ENCODE measurements around the gene PMM1. TPM values are rescaled to one million over a fixed set of nuclear protein-coding genes. Genes with fewer than 3 reads are reported as not detected.

The PMM1 gene
- total and polyA plus RNA-seq, 2 of the 13 experiments (the other 11 are each of a cell fraction or from before 2014, with no cell fraction given) = 17.8 to 95.6 TPM

DNA sequence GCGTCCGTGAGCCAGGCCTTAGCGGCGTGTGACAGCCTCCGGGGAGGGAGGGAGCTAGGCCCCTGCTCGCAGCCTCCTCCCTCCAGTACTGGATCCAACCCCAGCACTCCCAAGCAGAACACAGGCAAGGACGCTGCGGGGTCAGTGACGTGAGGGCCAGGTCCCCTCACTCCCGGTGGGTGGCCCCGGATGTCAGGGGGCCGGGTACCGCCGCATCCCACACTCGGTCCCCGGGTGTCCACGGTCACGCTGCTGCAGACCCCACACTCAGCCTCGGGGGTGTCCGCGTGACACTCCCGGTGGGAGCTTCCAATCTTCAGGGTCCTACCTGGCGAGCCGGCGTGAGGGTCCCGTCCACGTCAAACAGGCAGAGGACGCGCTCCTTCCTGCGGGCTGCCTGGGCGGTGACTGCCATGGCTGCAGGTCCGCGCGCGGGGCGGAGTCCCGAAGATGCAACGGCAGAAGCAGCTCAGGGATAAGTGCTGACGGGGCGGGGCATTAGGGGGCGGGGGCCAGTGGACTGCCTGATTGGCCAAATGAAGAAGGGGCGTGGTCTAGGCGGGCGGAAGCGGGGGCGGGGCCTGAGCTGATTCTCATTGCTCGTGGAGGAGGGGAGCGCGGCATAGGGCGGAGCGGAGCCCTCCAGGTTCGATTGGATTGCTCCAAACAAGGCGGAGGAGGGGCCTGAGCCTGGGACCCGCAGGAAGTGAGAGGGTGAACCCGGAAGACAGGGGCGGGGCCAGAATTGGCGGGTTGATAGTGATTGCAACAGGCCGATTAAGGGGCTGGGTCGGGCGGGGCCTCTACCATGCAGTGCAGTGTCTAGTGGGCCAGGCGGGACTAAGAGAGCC, at the start of gene PMM1 (continued):
- TF ChIP-seq ZNF746 (CRISPR knock-in tag; IDR thresholded peaks at IDR 0.05) = 0 out of 2 replicates have a peak, but pooled peaks have one; percentile 9
- no peak for TF ChIP-seq CEBPZ (IDR thresholded peaks at IDR 0.05; ENCODE audit: low read length)
- peak; percentile 19; the same call in 1 of the 2 replicates for TF ChIP-seq RXRB (CRISPR knock-in tag; IDR thresholded peaks at IDR 0.05; ENCODE audit: borderline replicate concordance)
- TF ChIP-seq ZBTB38 (CRISPR knock-in tag; IDR thresholded peaks at IDR 0.05) = 0 out of 2 replicates have a peak, but pooled peaks have one; percentile 8
- TF ChIP-seq, protein P1, sequence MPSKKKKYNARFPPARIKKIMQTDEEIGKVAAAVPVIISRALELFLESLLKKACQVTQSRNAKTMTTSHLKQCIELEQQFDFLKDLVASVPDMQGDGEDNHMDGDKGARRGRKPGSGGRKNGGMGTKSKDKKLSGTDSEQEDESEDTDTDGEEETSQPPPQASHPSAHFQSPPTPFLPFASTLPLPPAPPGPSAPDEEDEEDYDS (CRISPR knock-in tag; IDR thresholded peaks at IDR 0.05) = peak; percentile 64; the same call in 1 of the 2 replicates
- 0 out of 2 replicates have a peak, but pooled peaks have one; percentile 24 for TF ChIP-seq ZNF317 (CRISPR knock-in tag; IDR thresholded peaks at IDR 0.05)
- TF ChIP-seq LBX2 (CRISPR knock-in tag; IDR thresholded peaks at IDR 0.05; ENCODE audit: borderline replicate concordance) = no peak
- TF ChIP-seq ELF1 (CRISPR knock-in tag; IDR thresholded peaks at IDR 0.05) = peak; percentile 93
- TF ChIP-seq, protein P2, sequence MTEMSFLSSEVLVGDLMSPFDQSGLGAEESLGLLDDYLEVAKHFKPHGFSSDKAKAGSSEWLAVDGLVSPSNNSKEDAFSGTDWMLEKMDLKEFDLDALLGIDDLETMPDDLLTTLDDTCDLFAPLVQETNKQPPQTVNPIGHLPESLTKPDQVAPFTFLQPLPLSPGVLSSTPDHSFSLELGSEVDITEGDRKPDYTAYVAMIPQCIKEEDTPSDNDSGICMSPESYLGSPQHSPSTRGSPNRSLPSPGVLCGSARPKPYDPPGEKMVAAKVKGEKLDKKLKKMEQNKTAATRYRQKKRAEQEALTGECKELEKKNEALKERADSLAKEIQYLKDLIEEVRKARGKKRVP (CRISPR knock-in tag; IDR thresholded peaks at IDR 0.05) = peak in 1 of 2 experiments; percentile 70; a peak in 2 of 4 replicates
- TF ChIP-seq MED8 (CRISPR knock-in tag; IDR thresholded peaks at IDR 0.05; ENCODE audit: insufficient replicate concordance) = peak; percentile 32
- no peak for TF ChIP-seq U2AF1 (optimal IDR thresholded peaks at IDR 0.05; ENCODE audit: low read depth, low read length)
- peak; percentile 76 for TF ChIP-seq PHF8 (CRISPR knock-in tag; IDR thresholded peaks at IDR 0.05)
- TF ChIP-seq, protein P3, sequence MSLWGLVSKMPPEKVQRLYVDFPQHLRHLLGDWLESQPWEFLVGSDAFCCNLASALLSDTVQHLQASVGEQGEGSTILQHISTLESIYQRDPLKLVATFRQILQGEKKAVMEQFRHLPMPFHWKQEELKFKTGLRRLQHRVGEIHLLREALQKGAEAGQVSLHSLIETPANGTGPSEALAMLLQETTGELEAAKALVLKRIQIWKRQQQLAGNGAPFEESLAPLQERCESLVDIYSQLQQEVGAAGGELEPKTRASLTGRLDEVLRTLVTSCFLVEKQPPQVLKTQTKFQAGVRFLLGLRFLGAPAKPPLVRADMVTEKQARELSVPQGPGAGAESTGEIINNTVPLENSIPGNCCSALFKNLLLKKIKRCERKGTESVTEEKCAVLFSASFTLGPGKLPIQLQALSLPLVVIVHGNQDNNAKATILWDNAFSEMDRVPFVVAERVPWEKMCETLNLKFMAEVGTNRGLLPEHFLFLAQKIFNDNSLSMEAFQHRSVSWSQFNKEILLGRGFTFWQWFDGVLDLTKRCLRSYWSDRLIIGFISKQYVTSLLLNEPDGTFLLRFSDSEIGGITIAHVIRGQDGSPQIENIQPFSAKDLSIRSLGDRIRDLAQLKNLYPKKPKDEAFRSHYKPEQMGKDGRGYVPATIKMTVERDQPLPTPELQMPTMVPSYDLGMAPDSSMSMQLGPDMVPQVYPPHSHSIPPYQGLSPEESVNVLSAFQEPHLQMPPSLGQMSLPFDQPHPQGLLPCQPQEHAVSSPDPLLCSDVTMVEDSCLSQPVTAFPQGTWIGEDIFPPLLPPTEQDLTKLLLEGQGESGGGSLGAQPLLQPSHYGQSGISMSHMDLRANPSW (CRISPR knock-in tag; IDR thresholded peaks at IDR 0.05; ENCODE audit: borderline replicate concordance) = no peak
- no peak for TF ChIP-seq ZNF432 (CRISPR knock-in tag; IDR thresholded peaks at IDR 0.05; ENCODE audit: borderline replicate concordance)
- TF ChIP-seq ZNF512B (CRISPR knock-in tag; IDR thresholded peaks at IDR 0.05; ENCODE audit: borderline replicate concordance) = 0 out of 2 replicates have a peak, but pooled peaks have one; percentile 37
- TF ChIP-seq POGZ (CRISPR knock-in tag; IDR thresholded peaks at IDR 0.05) = 0 out of 2 replicates have a peak, but pooled peaks have one; percentile 19

All from HepG2 (cell line).